HCT116 (cell line): ENCODE measurements around the gene PTX4. TPM values are rescaled to one million over a fixed set of nuclear protein-coding genes. Genes with fewer than 3 reads are reported as not detected.

Source experiments
- ATAC-seq: fragments of 200-7000 bp; cut with Tn5 transposase; 2 replicates; pipeline ENCODE4 v1.9.1; 2020; ENCODE audit warnings: mild to moderate bottlenecking, moderate library complexity
- BruUV-seq: library from RNA; stranded (reverse); fragments of 400-500 nt; replicated peaks from 2 replicates; lab custom pipeline; 2021; lab: Mats Ljungman, UMichigan
- CTCF ChIA-PET: fragments of 300-600 bp; sonication (Branson Sonifier 250); formaldehyde crosslinking; loops from one replicate; lab custom pipeline; 2021; ENCODE audit warnings: antibody characterized with exemption; lab: Charles Lee
- POLR2A ChIA-PET: fragments of 300-600, 350-600 bp; sonication (Branson Sonifier 250); formaldehyde crosslinking; loops from one replicate; lab custom pipeline; 2021; ENCODE audit warnings: antibody characterized with exemption; lab: Charles Lee
- RAD21 ChIA-PET, 2 experiments: fragments of 300-600 bp; sonication (Branson Sonifier 250); formaldehyde crosslinking; loops; one replicate each; lab custom pipeline; 2023; ENCODE audit warnings: low total read pairs in 2 of 2; ENCODE audit not compliant: uncharacterized antibody in 2 of 2, unreplicated experiment in 2 of 2, low non-redundant PET in 1 of 2; lab: Charles Lee
- DNase-seq: peaks from one replicate; pipeline ENCODE4 v3.0.0-alpha.2; 2010; ENCODE audit warnings: low read depth, low spot score
- H2AFZ ChIP-seq: fragments of 200-600 bp; shearing (Covaris generic), sonication (generic); 2 replicates; pipeline ENCODE4 v1.6.1; 2017; ENCODE audit warnings: low read depth, mixed run types, mixed read lengths, antibody characterized with exemption, low read length; ENCODE audit not compliant: poor library complexity, severe bottlenecking
- H3K27ac ChIP-seq: 2 replicates; pipeline ENCODE4 v1.5.1; 2012; ENCODE audit warnings: low read depth, low read length
- H3K27me3 ChIP-seq: fragments of 200-600 bp; sonication (generic); 2 replicates; pipeline ENCODE4 v1.6.1; 2016; ENCODE audit warnings: mixed run types, low read length, mixed read lengths; ENCODE audit not compliant: insufficient read depth
- H3K36me3 ChIP-seq, 2 experiments: fragments of 200-500 bp in 1 of 2; fragments of 200-600 bp in 1 of 2; sonication (Bioruptor generic) in 1 of 2; sonication (generic) in 1 of 2; 2 replicates each; pipeline versions ENCODE4 v1.5.1 to v1.6.1; 2014 to 2016; ENCODE audit warnings: low read length in 2 of 2, inconsistent platforms in 1 of 2, mixed read lengths in 1 of 2, mixed run types in 1 of 2; ENCODE audit not compliant: insufficient read depth in 2 of 2, control insufficient read depth in 1 of 2
- H3K4me1 ChIP-seq, 2 experiments: fragments of 200-600 bp in 1 of 2; sonication (generic) in 1 of 2; 2 replicates each; pipeline versions ENCODE4 v1.5.1 to v1.6.1; 2012 to 2017; ENCODE audit warnings: low read length in 2 of 2, inconsistent platforms in 1 of 2, mild to moderate bottlenecking in 1 of 2, mixed read lengths in 1 of 2, mixed run types in 1 of 2, moderate library complexity in 1 of 2; ENCODE audit not compliant: insufficient read depth in 2 of 2, control insufficient read depth in 1 of 2
- H3K4me2 ChIP-seq: fragments of 200-600 bp; sonication (generic); 2 replicates; pipeline ENCODE4 v1.6.1; 2017; ENCODE audit warnings: mixed run types, low read length, mixed read lengths
- H3K4me3 ChIP-seq, 2 experiments: fragments of 200-600 bp in 1 of 2; sonication (generic) in 1 of 2; replicated peaks in 1 of 2; 2 replicates each; pipeline ENCODE4 v1.5.1; 2011 to 2016; ENCODE audit warnings: low read length in 2 of 2, control low read depth in 1 of 2, low read depth in 1 of 2, mild to moderate bottlenecking in 1 of 2, mixed read lengths in 1 of 2, mixed run types in 1 of 2
- H3K79me2 ChIP-seq: fragments of 200-600 bp; sonication (generic); 2 replicates; pipeline ENCODE4 v1.6.1; 2017; ENCODE audit warnings: mild to moderate bottlenecking, mixed run types, low read length, moderate library complexity, mixed read lengths; ENCODE audit not compliant: insufficient read depth
- H3K9ac ChIP-seq: fragments of 200-600 bp; sonication (generic); 2 replicates; pipeline ENCODE4 v1.6.1; 2016; ENCODE audit warnings: low read length, mixed read lengths
- H3K9me2 ChIP-seq: fragments of 200-600 bp; sonication (generic), shearing (Covaris generic); 2 replicates; pipeline ENCODE4 v1.6.1; 2017; ENCODE audit warnings: mixed run types, mild to moderate bottlenecking, moderate library complexity; ENCODE audit not compliant: insufficient read depth
- H3K9me3 ChIP-seq, 2 experiments: fragments of 200-500 bp in 1 of 2; fragments of 200-600 bp in 1 of 2; sonication (Bioruptor generic) in 1 of 2; sonication (generic) in 1 of 2; 2 replicates each; pipeline ENCODE4 v1.6.1; 2014 to 2017; ENCODE audit warnings: low read length in 2 of 2, mixed read lengths in 2 of 2, inconsistent platforms in 1 of 2, low read depth in 1 of 2, mild to moderate bottlenecking in 1 of 2, mixed run types in 1 of 2, moderate library complexity in 1 of 2; ENCODE audit not compliant: control insufficient read depth in 1 of 2, insufficient read depth in 1 of 2
- H4K20me1 ChIP-seq: fragments of 200-600 bp; sonication (generic), shearing (Covaris generic); 2 replicates; pipeline ENCODE4 v1.6.1; 2017; ENCODE audit warnings: mixed run types, mild to moderate bottlenecking, moderate library complexity; ENCODE audit not compliant: insufficient read depth
- ATF3 ChIP-seq: IDR thresholded peaks from 2 replicates; pipeline ENCODE4 v1.6.1; 2012
- CEBPB ChIP-seq: IDR thresholded peaks from 2 replicates; pipeline ENCODE4 v1.6.1; 2012; ENCODE audit warnings: low read depth
- CTCF ChIP-seq, 3 experiments: fragments of 200-600 bp in 1 of 3; sonication (generic) in 1 of 3; IDR thresholded peaks in 2 of 3; conservative IDR thresholded peaks in 1 of 3; 2 replicates each; pipeline ENCODE4 v1.5.1; 2012 to 2017; ENCODE audit warnings: low read depth in 2 of 3, low read length in 2 of 3, antibody characterized with exemption in 1 of 3, borderline replicate concordance in 1 of 3, control low read depth in 1 of 3, mild to moderate bottlenecking in 1 of 3, mixed read lengths in 1 of 3, mixed run types in 1 of 3, moderate library complexity in 1 of 3; ENCODE audit not compliant: insufficient read depth in 1 of 3
- EGR1 ChIP-seq: IDR thresholded peaks from 2 replicates; pipeline ENCODE4 v1.6.1; 2012; ENCODE audit warnings: low read depth
- ELF1 ChIP-seq: IDR thresholded peaks from 2 replicates; pipeline ENCODE4 v1.6.1; 2012; ENCODE audit warnings: low read depth, borderline replicate concordance
- EZH2phosphoT487 ChIP-seq: fragments of 200-600 bp; IDR thresholded peaks from 2 replicates; pipeline ENCODE4 v1.6.1; 2018; ENCODE audit warnings: antibody characterized with exemption, borderline replicate concordance
- FOSL1 ChIP-seq: IDR thresholded peaks from 2 replicates; pipeline ENCODE4 v1.6.1; 2012; ENCODE audit warnings: low read depth
- JUND ChIP-seq: IDR thresholded peaks from 2 replicates; pipeline ENCODE4 v1.6.1; 2012
- SIN3A ChIP-seq: IDR thresholded peaks from 2 replicates; pipeline ENCODE4 v1.6.1; 2012; ENCODE audit warnings: low read depth
- SP1 ChIP-seq: IDR thresholded peaks from 2 replicates; pipeline ENCODE4 v1.6.1; 2012; ENCODE audit warnings: low read depth
- TCF7L2 ChIP-seq: IDR thresholded peaks from 2 replicates; pipeline ENCODE4 v1.7.0; 2011; ENCODE audit warnings: borderline replicate concordance, inconsistent platforms; ENCODE audit not compliant: insufficient read depth, insufficient read length; ENCODE audit errors: extremely low read depth
- YY1 ChIP-seq: IDR thresholded peaks from 2 replicates; pipeline ENCODE4 v1.6.1; 2011; ENCODE audit warnings: low read length, low read depth, moderate library complexity, mild to moderate bottlenecking; ENCODE audit not compliant: insufficient replicate concordance; ENCODE audit errors: extremely low read depth
- ZBTB33 ChIP-seq: IDR thresholded peaks from 2 replicates; pipeline ENCODE4 v1.6.1; 2011; ENCODE audit warnings: mild to moderate bottlenecking, low read length, moderate library complexity; ENCODE audit not compliant: insufficient replicate concordance; ENCODE audit errors: extremely low read depth
- ZFX ChIP-seq: fragments of 450-650 bp; IDR thresholded peaks from 2 replicates; pipeline ENCODE4 v1.6.1; 2017
- ZNF274 ChIP-seq: fragments of 200-500 bp; sonication (Bioruptor generic); IDR thresholded peaks from 2 replicates; pipeline ENCODE4 v1.6.1; 2014; ENCODE audit warnings: mild to moderate bottlenecking, low read depth, low read length, inconsistent platforms
- intact Hi-C: fragments of 100-400 bp; cut with micrococcal nuclease; formaldehyde crosslinking; loops from 2 replicates; pipeline ENCODE4 v1.10.0; 2022
- total RNA-seq: library from RNA; stranded (reverse); gene quantifications from one replicate; pipeline ENCODE4 v1.2.1, GENCODE V29; 2021; ENCODE audit not compliant: unreplicated experiment

Gene PTX4
- total RNA-seq, 1 experiment from 2014 or later, result not detected

- TF ChIP-seq CTCF (IDR thresholded peaks at IDR 0.05 in 2 of 3, conservative IDR thresholded peaks at IDR 0.05 in 1 of 3; ENCODE audit: borderline replicate concordance in 1 of 3, insufficient read depth in 1 of 3, low read depth in 2 of 3, low read length in 2 of 3) (no peak), ZBTB33 (no peak), EGR1 (no peak), ATF3 (no peak), SIN3A (no peak)
Measured at GRCh38 chr16:1449201-1449788, 39.4 kb downstream of the PTX4 start (continued).

- Histone ChIP-seq H3K9me2 (no peaks in the 10 kb centered on the region), H3K79me2 (no peaks in the 10 kb centered on the region), H3K27me3 (no peaks in the 10 kb centered on the region), H3K36me3 (no peaks in the 10 kb centered on the region; a peak in 1 of 4 replicates), H3K4me2 (no peak overlapping the region), H3K27ac (no peak overlapping the region), H3K4me3 (no peak overlapping the region), H2AFZ (no peak overlapping the region), H3K9me3 (no peaks in the 10 kb centered on the region), H4K20me1 (no peaks in the 10 kb centered on the region), H3K9ac (no peak overlapping the region), H3K4me1 (no peaks in the 10 kb centered on the region)
- ChIA-PET RAD21 (no interaction called here), CTCF (no interaction called here), POLR2A (no interaction called here)
- intact Hi-C loops, result no loop called here
- ATAC-seq (no peak), DNase-seq (no peak)
- BruUV-seq, result no TSS peak
- TF ChIP-seq ZFX (no peak), ELF1 (no peak), ZNF274 (no peak), ZBTB33 (no peak), SP1 (no peak), YY1 (no peak), EZH2phosphoT487 (no peak), CEBPB (no peak), EGR1 (no peak), FOSL1 (no peak), TCF7L2 (no peak), JUND (no peak)
Measured at GRCh38 chr16:1448536-1449116, 40.1 kb downstream of the PTX4 start.
